Stimulated activated CD4-positive, alpha-beta T cell treated with anti-CD3 and anti-CD28 coated beads, Interleukin-4, amount 100 ng/mL, for 48 hours (primary cell): ENCODE results near the gene OXER1.

Source experiments
- DNase-seq, 2 donors: peaks; one replicate each; pipeline ENCODE4 v3.0.0-alpha.2; 2020; ENCODE audit warnings: low read depth in 2 of 2

The OXER1 gene

DNA sequence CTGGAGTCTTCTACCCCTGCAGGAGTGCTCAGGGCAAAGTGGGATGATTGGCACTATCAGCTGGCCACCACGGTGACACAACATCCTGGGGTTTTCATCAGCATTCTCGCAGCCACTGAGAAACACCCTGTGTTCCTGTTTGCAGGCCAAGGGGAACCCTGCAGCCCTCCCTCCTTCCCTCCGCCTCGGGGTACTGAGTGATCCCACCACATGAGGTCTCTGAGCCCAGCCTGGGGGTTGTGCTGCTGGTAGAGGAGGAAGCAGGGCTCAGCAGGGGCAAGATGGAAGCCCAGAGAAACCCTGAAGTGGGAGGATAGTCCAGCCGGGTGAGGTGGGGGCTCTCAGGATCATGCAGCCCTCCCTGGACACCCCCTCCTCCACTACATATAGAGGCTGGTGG, at the start of gene OXER1:
OXER1 (minus strand) TSS at position 40 of the 400 bp plus-strand sequence. CDS start 73 bp downstream, outside the sequence.
- no peak for DNase-seq

DNA sequence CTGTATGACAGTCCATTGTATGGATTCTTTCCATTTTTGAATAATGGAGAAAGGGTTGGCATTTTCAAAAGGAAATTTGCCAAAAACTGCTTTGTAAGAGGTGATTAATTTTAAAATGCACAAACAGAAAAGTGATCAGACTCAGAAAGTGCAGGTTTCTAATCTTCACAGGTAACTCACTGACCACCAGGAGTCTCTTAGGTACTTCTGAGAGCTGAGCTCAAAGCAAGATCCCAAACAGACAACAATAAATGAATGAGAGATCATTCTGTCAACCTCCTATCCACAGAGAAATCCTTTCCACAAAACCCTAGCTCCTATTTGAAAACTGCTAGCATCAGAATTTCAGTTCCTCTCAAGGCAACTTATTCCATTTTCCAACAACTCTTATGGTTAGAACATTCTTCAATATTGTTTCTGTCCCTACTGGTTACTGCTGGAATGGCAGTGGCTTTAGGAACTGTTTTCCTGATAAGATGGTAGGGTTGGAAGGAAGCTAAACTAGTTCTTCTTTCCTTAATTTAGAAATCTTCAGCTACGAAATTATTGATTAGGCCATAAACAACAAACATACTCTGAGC, 49.1 kb upstream of the OXER1 start:
- no peak for DNase-seq

DNA sequence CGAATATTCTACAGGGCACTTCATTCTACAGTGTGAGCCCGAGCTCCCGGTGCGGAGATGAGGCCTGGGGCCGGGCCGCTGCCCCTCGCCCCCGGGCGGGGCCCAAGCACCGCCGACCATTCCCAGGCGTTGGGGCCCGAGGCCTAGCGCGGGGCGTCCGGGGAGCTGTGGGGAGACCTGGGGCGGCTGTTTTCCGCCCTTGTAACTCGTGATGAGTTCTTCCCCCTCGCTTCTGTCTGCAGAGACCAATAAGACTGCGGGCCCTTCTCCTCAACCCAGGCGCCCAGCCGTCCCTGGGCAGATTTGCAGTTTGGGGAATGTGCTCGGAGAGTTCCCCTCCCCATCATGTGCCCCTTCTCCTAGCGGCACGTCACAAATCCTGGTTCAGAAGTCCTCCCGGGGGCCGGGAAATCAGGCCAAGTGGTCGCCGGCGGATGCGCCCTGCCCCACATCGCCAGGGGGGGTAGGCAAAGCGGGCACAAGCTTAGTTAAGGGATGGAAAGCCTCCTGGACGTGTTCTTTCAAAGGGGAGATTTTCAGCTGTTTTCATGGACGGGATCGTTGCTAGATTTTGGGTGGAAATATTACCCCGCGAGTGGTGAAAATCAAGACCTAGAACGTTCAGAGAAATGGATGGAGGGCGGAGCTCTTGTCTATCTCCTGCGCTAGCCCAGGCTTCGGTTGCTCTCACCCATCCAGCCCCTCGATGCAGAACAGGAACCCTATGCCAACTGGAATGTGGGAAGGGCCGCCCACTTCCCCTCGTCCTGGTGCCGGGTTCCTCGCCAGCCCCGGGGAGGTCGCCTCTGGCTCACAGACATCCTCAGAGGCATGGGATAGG, 47.3 kb upstream of the OXER1 start:
- DNase-seq = peak in 1 of 2 donors; percentile 34

DNA sequence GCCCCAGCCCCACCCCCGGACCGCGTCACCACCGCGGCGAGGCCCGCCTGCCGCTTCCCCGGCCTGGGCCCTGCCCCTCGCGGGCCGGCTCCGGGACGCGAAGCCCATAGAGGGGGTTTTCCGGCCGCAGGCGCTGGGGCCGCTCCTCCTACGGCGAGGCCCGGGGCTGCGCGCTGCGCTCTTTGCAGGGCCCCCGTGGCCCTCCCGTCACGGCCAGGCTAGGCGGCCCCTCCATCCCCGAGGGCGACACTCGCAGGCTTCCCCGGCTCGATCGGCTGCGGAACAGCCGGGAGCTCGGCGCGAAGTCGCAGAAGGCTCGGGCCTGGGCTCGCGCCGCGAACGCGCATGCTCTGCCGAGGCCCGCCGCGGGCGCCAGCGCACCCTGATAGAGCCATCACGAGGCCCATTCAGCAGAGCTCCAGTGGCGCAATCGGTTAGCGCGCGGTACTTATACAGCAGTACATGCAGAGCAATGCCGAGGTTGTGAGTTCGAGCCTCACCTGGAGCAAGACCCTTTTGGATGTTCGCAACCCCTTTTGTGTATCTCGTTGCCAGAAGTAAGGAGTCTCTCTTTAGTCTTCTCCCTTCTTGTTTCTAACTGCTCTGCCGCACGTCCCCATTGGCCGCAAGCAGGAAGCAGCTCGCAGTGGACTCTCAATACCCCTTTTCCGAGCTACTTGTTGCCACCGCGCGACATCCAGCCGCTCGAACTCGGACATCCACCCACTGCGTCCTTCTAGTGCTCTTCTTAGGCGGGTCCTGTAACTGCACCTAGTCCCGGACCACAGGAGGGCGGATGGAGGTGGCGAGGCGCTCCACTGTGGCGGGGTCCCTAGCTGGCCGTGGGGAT, 46.4 kb upstream of the OXER1 start:
- peak; percentile 88 to 96 for DNase-seq

- DNase-seq = peak; percentile 49 to 64
Observed at GRCh38 chr2:42809819-42810120, 45.8 kb upstream of the OXER1 start.

DNA sequence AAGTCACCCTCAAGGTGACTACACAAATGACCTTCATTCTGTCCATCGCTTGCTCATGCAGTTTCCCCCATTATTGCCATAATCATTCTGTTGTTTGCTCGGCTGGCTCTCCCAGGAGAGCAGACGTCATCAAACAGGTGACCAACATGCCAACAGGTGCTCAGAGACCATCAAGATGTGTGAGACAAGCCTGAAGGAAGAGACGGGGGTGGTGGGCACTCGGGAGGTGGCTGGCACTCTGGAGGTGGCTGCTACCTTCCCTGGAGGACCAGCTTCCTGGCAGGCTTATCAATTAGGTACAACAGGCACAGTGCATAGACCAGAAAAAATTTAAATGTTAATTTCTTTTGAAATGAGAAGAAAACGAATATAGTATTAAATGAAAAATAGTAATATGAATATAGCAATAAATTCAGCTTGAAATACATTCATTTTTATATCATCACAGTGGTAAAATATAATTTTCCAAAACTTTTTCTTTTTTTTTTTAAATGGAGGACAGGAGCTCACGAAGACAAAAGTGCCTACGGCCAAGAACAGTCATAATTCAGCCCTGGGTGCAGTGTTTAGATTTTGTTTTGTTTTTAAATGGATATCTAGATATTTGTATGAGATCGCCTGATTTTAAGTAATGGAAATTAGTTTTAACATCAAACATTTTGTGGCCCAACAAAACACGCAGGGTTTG, 45.3 kb upstream of the OXER1 start:
- DNase-seq = no peak

DNA sequence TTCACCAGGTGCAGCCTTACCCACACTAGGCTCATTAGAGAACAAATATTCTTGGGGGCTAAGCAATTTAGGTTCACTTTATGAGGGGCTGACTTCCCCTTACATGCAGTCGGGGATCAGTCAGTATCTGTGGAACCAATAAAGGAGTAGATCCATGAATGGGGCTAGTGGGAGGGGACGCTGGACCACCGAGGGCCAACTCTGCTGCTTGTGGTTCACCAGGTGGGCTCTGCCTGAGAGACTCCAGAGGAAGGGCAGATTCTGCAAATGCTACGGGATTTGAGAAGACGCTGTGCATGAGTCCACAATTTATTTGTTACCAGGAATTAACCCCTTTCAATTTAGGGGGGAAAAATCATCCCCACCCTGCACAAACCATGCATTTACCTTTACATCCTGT, 44.4 kb upstream of the OXER1 start:
- no peak for DNase-seq

- no peak for DNase-seq
Observed at GRCh38 chr2:42806786-42807185, 42.9 kb upstream of the OXER1 start.

DNA sequence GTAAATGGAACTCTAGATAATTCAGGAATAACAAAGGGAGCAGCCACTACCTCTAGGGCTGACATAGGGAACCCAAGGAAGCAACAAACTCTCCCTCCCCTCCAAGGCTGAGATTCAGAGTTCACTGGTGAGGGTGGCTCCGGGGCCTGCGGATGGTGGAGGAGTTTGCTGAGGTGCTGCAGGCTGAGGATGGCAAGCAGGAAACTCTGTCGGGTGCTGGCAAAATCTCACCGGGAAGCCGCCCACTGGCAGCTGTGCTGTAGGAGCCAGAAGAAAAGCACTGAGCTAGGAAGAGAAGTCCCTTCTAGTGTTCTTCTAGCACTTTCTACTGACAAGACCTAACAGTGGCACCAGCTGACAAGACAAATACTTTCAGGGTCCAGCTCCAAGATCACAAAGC, 41.0 kb upstream of the OXER1 start:
- no peak for DNase-seq

DNA sequence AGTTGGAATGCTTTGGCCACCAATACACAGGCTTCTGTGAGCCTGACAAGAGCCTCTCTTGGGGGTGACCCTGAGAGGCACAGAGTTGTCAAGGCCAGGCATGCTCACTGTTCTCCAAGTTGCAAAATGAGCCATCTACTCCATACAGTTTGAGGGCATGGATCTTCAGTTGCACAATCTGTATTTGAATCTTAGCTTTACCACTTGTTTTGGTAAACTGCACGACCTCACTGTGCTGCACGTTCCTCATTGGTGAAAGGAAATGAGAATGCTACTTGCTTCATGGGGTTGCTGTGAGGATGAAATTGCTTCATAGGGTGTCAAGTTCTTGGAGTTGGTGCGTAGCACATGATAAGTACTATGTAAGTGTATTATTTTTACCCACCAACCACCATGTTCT, 40.4 kb upstream of the OXER1 start:
- DNase-seq = no peak

GRCh38 chr2:42802150-42802549, 38.2 kb upstream of the OXER1 start:
- DNase-seq = no peak

DNA sequence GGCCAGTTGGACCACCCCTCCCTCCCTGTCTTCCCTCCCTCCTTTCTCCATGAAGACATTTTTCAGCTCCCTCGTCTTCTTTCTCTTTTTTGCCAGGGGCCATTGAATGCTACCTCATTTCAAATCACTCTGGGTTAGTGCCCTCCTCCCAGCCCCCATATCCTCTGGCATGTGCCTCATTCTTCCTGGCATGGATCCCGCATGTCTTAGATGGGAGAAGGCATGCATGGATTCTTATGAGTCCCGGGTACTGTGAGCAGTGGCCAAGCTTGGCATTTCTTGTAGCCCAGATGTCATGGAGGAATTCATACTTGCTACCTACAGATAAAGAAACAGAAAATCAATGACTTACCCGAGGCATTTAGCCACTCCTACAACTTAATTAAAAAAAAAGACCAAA, 37.4 kb upstream of the OXER1 start:
- no peak for DNase-seq

DNA sequence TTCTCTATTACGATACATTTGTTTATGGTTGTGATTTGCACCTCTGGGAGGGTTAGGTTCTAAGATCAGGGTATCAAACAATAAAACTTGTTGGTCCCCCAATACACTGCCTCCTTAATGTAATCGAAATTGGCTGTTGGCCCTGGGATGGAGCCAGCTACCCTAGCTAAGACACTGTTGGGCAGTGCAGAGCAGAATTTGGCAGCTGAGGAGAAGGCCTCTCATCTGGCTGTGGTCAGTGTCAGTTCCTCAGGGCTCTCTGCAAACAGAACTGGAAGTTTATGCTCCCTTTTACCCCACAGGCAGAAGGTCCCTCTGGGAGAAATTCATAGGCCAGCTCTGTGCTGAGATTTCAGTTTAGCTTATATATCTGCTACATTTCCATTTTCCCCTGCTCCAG, 37.0 kb upstream of the OXER1 start:
- DNase-seq = no peak

DNA sequence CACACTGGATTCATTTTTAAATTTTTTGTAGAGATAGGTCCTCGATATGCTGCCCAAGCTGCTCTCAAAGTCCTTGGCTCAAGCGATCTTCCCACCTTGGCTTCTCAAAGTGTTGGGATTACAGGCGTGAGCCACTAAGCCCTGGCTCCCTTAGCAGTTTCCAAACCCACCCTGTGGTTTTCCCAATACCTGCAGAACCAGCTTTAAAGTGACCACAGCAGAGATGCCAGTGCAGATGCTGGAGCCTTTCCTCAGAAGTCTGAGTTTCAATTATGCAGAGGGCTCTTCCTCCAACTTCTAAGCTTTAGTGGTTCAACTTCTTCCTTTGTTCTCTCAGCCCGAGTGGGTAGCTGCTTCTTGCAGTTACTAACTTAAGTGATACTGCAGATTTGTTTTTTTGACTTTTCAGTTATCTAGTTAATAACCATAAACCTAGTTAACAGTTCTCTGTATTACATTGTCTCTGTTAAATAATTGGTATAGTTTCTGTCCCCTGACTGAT, 36.6 kb upstream of the OXER1 start:
- no peak for DNase-seq

DNA sequence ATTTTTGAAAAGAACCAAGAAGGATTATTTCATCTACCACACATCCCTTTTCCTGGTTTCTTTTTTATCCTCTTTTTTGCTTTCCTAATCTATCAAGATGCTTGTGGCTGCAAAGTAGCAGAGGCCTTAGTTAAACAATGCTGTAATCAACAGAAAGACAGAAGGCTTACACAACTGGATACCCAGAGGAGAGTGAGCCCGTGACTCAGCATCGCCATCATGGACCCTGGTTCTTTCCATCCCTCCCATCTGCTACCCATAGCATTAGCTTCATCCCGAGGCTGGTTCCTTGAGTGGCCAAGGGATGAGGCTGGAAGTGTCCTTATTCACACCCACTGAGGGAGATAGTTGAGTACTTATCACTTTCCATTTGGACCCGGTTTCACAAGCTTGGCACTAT, 35.9 kb upstream of the OXER1 start:
- no peak for DNase-seq

GRCh38 chr2:42797281-42797680, 33.3 kb upstream of the OXER1 start:
- DNase-seq = no peak

DNA sequence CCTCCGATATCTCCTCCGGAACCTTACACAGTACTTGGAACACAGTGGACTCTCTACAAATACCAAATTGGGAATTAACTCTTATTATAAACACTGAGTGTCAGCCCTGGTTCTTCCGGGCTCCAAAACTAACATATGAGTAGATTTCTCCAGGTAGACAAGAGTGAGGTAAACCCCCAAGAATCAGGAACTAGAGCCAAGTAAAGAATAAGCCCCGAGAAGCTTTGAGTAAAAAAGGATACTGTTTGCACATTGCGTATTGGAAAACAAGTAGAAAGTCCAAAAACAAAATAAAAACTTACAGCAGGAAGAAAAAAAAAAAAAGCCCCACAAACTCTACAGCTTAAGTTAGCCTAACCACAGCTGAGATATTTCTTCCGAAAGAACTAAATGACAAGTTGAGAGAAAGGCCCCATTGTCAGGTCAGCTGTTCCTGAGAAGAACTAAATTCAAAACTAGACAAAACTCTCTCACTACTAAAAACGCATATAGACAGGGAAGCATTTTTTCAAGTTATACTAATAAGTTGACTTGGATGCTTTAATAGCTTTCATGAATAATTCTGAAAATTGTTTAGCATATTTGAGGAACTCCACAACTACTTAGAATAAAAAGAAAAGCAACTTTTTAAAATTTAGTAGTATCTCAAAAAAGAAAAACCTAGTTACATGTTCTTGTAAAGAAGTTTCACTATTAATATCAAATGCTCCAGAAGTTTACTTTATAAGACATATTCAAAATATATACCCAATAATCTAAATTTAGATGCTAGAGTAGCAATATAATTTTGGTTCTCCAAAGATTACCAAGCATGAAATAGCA, 32.7 kb upstream of the OXER1 start:
- DNase-seq = no peak

GRCh38 chr2:42795841-42796301, 31.9 kb upstream of the OXER1 start:
- no peak for DNase-seq

DNA sequence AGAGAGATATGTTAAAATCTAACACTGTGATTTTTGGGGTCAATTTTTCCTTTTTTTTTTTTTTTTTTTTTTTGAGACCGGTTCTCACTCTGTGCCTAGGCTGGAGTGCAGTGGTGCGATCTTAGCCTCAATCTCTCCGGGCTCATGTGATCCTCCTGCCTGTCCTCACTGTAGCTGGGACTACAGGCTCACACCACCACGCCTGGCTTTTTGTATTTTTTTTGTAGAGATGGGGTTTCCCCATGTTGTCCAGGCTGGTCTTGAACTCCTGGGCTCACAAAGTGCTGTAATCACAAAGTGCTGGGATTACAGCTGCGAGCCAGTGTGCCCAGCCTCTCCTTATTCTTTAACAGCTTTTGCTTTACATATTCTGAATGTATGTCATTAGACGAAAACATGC, 31.3 kb upstream of the OXER1 start:
- DNase-seq = no peak

DNA sequence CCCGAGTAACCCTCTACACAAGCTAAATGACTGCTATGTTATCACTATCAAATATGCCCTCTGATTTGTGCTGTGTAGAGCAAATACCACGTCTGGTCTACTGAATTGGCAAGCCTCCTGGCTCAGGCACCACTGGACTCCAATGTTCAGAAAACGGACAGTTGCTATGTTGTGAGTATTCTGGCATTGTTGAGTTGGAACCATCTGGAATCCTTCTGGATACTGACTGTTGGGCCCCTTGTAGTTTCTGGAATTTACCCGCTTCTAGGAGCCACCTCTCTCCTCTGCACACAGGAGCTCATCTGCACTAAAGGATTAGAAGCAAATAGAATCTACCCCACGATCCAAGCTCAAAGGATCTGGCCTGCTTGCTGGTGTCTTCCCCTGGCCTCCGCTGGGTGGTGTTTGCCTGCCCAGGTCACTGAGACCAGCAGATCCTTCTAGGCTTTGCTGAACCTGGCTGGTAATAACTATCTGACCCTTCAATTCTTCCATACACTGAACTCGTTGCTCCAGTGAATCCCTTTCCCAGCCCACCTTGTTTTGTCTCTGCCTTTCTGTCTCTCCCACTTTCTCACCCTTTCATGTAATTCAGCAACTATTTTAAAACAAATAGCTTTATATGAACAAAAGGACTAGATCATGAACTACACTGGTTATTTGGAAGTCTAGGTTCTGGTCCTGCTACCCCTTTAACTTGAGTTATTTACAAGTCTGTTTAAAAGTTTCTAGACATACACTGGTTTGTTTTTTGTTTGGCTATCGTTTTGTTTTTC, 30.5 kb upstream of the OXER1 start:
- no peak for DNase-seq
